ENCODE results near the gene SMYD3.

Gene SMYD3

GRCh38 chr1:245880754-245881403 is 626.2 kb downstream of the SMYD3 start:
- H3K27me3 Mint-ChIP-seq (ENCODE audit: low read depth), result no peaks in the 10 kb centered on the region
- no peak overlapping the region for H3K27ac Mint-ChIP-seq
- H3K4me3 Mint-ChIP-seq, result no peak overlapping the region
- H3K36me3 Mint-ChIP-seq (ENCODE audit: low read depth), result no peaks in the 10 kb centered on the region
- no peaks in the 10 kb centered on the region for H3K4me1 Mint-ChIP-seq (ENCODE audit: low read depth)
- H3K9me3 Mint-ChIP-seq, result no peaks in the 10 kb centered on the region

DNA sequence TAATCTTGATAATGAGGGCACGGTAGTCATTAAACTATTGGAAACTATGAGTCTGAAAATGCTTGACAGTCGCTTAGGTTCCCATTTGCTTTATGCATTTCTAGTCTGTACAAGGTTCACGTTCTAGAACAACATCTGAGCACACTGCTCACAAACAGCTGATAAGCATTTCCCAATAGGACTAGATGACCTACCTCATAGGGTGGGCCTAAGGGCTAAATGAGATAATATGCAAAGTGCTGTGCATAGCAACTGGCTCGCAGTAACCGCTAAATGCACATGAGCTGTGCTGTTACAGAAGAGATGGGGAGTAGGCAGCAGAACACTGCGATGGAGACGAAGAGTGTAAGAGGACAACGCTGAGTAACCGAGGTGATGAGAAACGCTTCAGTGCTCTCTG is 628.0 kb downstream of the SMYD3 start:
- Mint-ChIP-seq H3K9me3 (no peaks in the 10 kb centered on the region), H3K27me3 (ENCODE audit: low read depth) (no peaks in the 10 kb centered on the region), H3K27ac (no peak overlapping the region), H3K36me3 (ENCODE audit: low read depth) (no peaks in the 10 kb centered on the region), H3K4me3 (no peak overlapping the region), H3K4me1 (ENCODE audit: low read depth) (no peaks in the 10 kb centered on the region)

DNA sequence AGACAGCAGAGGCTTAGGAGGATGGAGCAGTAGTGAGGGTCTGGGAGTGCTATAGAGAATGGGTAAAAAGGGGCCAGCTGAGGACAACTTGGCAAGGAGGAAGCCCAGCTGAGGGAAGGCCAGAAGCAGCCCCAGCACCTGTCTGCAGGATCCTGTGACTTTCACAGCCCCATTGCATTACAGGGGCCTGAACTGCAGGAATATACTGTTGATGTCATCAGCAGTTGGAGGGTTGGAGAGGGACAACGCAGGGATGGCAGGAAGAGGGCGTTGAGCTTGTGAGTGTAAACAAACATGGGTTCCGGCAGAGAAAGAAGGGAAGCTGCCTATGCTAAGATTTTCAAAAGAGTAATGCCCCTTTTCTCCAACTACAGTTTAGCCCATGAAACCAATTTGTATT is 628.5 kb downstream of the SMYD3 start:
- no peaks in the 10 kb centered on the region for H3K27me3 Mint-ChIP-seq (ENCODE audit: low read depth)
- H3K9me3 Mint-ChIP-seq, result no peaks in the 10 kb centered on the region
- no peaks in the 10 kb centered on the region for H3K36me3 Mint-ChIP-seq (ENCODE audit: low read depth)
- H3K27ac Mint-ChIP-seq, result no peak overlapping the region
- no peaks in the 10 kb centered on the region for H3K4me1 Mint-ChIP-seq (ENCODE audit: low read depth)
- H3K4me3 Mint-ChIP-seq, result no peak overlapping the region

DNA sequence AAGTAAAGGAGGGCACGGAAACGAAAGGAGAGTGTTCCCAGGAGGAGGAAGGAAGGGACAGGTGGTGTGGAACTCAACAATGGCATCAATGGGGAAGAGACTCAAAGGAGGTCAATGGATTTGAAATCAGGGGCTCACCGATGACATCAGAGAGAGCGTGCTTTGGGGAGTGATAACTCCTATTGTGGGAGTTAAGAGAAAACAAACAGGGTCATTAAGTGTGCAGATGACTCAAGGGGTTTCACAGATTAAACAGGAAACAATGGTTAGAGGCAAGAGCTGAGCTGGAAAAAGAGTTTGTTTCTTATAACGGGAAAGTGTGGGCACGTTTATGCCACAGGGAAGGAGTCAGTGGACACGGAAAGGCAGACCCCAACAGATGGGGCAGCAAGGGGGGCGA is 629.1 kb downstream of the SMYD3 start:
- no peak overlapping the region for H3K27ac Mint-ChIP-seq
- no peaks in the 10 kb centered on the region for H3K27me3 Mint-ChIP-seq (ENCODE audit: low read depth)
- H3K9me3 Mint-ChIP-seq, result no peaks in the 10 kb centered on the region
- H3K36me3 Mint-ChIP-seq (ENCODE audit: low read depth), result no peaks in the 10 kb centered on the region
- no peak overlapping the region for H3K4me3 Mint-ChIP-seq
- H3K4me1 Mint-ChIP-seq (ENCODE audit: low read depth), result no peaks in the 10 kb centered on the region

GRCh38 chr1:245876586-245876985 is 630.5 kb downstream of the SMYD3 start:
- no peak overlapping the region for H3K27ac Mint-ChIP-seq
- no peaks in the 10 kb centered on the region for H3K27me3 Mint-ChIP-seq (ENCODE audit: low read depth)
- no peaks in the 10 kb centered on the region for H3K9me3 Mint-ChIP-seq
- no peaks in the 10 kb centered on the region for H3K4me1 Mint-ChIP-seq (ENCODE audit: low read depth)
- no peaks in the 10 kb centered on the region for H3K36me3 Mint-ChIP-seq (ENCODE audit: low read depth)
- H3K4me3 Mint-ChIP-seq, result no peak overlapping the region

- Mint-ChIP-seq H3K4me3 (no peak overlapping the region), H3K36me3 (ENCODE audit: low read depth) (no peaks in the 10 kb centered on the region), H3K4me1 (ENCODE audit: low read depth) (no peaks in the 10 kb centered on the region), H3K27ac (no peak overlapping the region), H3K27me3 (ENCODE audit: low read depth) (no peaks in the 10 kb centered on the region), H3K9me3 (no peaks in the 10 kb centered on the region)
Observed at GRCh38 chr1:245875581-245876261, 631.4 kb downstream of the SMYD3 start.

DNA sequence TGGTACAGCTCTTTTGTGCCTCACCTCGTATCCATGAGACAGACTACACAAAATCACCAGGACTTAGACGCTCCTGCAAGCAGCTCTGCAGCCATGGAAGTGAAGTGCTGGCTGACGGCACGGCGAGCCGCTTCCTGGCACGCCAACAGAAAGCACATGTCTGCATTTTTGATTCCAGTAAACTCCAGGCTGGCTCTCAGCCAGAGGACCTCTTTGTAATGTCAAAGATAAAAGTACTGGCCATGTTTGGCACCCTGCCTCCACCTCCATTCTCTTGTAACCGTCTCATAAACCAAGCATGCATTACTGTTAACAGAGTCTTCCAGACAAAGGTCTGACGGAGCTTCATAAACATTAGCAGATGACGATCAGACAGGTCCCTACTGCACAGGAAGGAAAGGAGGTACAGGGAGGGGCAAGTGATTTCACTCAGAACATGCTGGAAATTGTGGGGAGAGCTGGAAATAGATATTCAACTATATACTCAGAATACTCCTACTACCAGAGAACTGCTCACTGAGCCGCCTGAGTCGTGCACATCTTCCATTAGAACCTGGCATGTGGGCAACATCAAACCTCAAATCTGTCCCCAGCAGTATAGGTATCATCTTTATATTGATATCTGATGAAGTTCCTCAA is 632.0 kb downstream of the SMYD3 start:
- H3K36me3 Mint-ChIP-seq (ENCODE audit: low read depth), result no peaks in the 10 kb centered on the region
- H3K27me3 Mint-ChIP-seq (ENCODE audit: low read depth), result no peaks in the 10 kb centered on the region
- H3K4me1 Mint-ChIP-seq (ENCODE audit: low read depth), result no peaks in the 10 kb centered on the region
- no peak overlapping the region for H3K27ac Mint-ChIP-seq
- no peak overlapping the region for H3K4me3 Mint-ChIP-seq
- H3K9me3 Mint-ChIP-seq, result no peaks in the 10 kb centered on the region

- no peaks in the 10 kb centered on the region for H3K36me3 Mint-ChIP-seq (ENCODE audit: low read depth)
- H3K4me1 Mint-ChIP-seq (ENCODE audit: low read depth), result no peaks in the 10 kb centered on the region
- H3K4me3 Mint-ChIP-seq, result no peak overlapping the region
- no peaks in the 10 kb centered on the region for H3K27me3 Mint-ChIP-seq (ENCODE audit: low read depth)
- no peak overlapping the region for H3K27ac Mint-ChIP-seq
- H3K9me3 Mint-ChIP-seq, result no peaks in the 10 kb centered on the region
Observed at GRCh38 chr1:245873883-245874671, 633.0 kb downstream of the SMYD3 start.

GRCh38 chr1:245873068-245873467 is 634.0 kb downstream of the SMYD3 start:
- no peaks in the 10 kb centered on the region for H3K4me1 Mint-ChIP-seq (ENCODE audit: low read depth)
- no peak overlapping the region for H3K4me3 Mint-ChIP-seq
- H3K27ac Mint-ChIP-seq, result no peak overlapping the region
- H3K27me3 Mint-ChIP-seq (ENCODE audit: low read depth), result no peaks in the 10 kb centered on the region
- no peaks in the 10 kb centered on the region for H3K9me3 Mint-ChIP-seq
- no peaks in the 10 kb centered on the region for H3K36me3 Mint-ChIP-seq (ENCODE audit: low read depth)

DNA sequence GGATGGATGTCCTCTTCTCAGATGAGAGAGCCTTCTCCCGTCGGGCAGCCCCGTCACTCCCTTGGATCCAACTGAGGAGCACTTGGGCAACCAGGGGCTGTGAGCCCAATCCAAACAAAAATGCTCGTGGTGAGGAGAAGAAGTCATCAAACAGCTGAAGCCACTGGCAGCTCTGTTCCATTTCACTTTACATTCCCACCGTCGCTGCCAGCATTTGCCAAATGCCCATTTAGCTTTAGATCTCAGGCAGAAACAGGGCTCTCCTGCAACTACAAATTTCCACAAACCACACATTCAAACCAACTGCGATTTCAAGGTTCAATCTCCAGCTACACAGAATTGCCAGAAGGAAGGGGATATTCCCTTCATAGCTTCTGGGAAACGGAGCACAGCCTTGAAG is 634.6 kb downstream of the SMYD3 start:
- H3K27me3 Mint-ChIP-seq (ENCODE audit: low read depth), result no peaks in the 10 kb centered on the region
- H3K27ac Mint-ChIP-seq, result no peak overlapping the region
- H3K9me3 Mint-ChIP-seq, result no peaks in the 10 kb centered on the region
- H3K36me3 Mint-ChIP-seq (ENCODE audit: low read depth), result no peaks in the 10 kb centered on the region
- no peak overlapping the region for H3K4me3 Mint-ChIP-seq
- H3K4me1 Mint-ChIP-seq (ENCODE audit: low read depth), result no peaks in the 10 kb centered on the region

- Mint-ChIP-seq H3K27ac (no peak overlapping the region), H3K36me3 (ENCODE audit: low read depth) (no peaks in the 10 kb centered on the region), H3K9me3 (no peaks in the 10 kb centered on the region), H3K4me1 (ENCODE audit: low read depth) (no peaks in the 10 kb centered on the region), H3K27me3 (ENCODE audit: low read depth) (no peaks in the 10 kb centered on the region), H3K4me3 (no peak overlapping the region)
Observed at GRCh38 chr1:245871915-245872314, 635.2 kb downstream of the SMYD3 start.

DNA sequence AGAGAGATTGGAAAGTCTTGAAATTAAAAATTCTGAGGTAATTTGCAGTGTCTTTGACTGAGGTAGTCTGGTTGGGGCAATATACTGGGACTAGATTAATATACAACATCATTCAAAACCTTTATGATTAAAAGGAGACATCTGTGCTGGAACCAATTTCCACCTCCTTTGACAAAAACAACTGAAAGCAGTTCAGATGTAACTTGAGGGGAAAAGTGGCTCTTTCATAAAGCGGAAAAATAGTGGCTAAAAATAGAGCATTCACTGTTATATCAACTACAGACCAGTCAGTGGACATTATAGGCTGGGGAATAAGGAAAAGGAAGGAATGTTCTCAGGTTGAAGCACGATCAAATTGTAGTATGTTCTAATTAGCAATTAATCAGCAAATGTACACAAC is 635.9 kb downstream of the SMYD3 start:
- no peaks in the 10 kb centered on the region for H3K9me3 Mint-ChIP-seq
- H3K4me1 Mint-ChIP-seq (ENCODE audit: low read depth), result no peaks in the 10 kb centered on the region
- H3K27me3 Mint-ChIP-seq (ENCODE audit: low read depth), result no peaks in the 10 kb centered on the region
- H3K36me3 Mint-ChIP-seq (ENCODE audit: low read depth), result no peaks in the 10 kb centered on the region
- H3K27ac Mint-ChIP-seq, result no peak overlapping the region
- H3K4me3 Mint-ChIP-seq, result no peak overlapping the region

DNA sequence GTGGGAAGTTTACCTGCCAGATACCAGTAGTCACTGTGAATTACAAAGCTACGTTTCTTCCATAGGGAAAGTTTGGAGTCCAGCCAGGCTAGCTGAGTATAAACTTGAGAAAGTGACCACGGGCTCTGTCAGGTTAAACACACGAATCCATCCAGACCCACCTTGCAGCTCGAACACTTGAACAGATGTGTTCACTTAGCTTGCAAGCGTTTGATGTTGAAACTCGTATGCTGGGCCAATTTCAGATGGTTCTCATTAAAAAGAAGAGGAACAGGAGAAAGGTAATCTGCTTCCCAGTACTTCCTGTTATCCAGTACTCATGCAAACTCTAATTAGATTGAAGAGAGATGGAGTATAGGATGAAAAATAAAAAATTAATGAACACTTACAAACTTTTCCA is 636.4 kb downstream of the SMYD3 start:
- Mint-ChIP-seq H3K9me3 (no peaks in the 10 kb centered on the region), H3K36me3 (ENCODE audit: low read depth) (no peaks in the 10 kb centered on the region), H3K27ac (no peak overlapping the region), H3K4me1 (ENCODE audit: low read depth) (no peaks in the 10 kb centered on the region), H3K27me3 (ENCODE audit: low read depth) (no peaks in the 10 kb centered on the region), H3K4me3 (no peak overlapping the region)

- Mint-ChIP-seq H3K27ac (no peak overlapping the region), H3K4me1 (ENCODE audit: low read depth) (no peaks in the 10 kb centered on the region), H3K4me3 (no peak overlapping the region), H3K9me3 (no peaks in the 10 kb centered on the region), H3K27me3 (ENCODE audit: low read depth) (no peaks in the 10 kb centered on the region), H3K36me3 (ENCODE audit: low read depth) (no peaks in the 10 kb centered on the region)
Observed at GRCh38 chr1:245869847-245870246, 637.2 kb downstream of the SMYD3 start.

GRCh38 chr1:245867738-245868137 is 639.3 kb downstream of the SMYD3 start:
- Mint-ChIP-seq H3K36me3 (ENCODE audit: low read depth) (peaks cover 3% of the 10 kb centered on the region), H3K27ac (no peak overlapping the region), H3K4me3 (no peak overlapping the region), H3K9me3 (no peaks in the 10 kb centered on the region), H3K4me1 (ENCODE audit: low read depth) (no peaks in the 10 kb centered on the region), H3K27me3 (ENCODE audit: low read depth) (no peaks in the 10 kb centered on the region)
